HG02884 (cell line): ENCODE measurements around the gene POU4F1.

Experiments used
- ATAC-seq: cut with Tn5 transposase; IDR thresholded peaks from one replicate; pipeline ENCODE4 v1.9.1; 2021; ENCODE audit warnings: mild to moderate bottlenecking, moderate library complexity; ENCODE audit not compliant: unreplicated experiment

The POU4F1 gene

DNA sequence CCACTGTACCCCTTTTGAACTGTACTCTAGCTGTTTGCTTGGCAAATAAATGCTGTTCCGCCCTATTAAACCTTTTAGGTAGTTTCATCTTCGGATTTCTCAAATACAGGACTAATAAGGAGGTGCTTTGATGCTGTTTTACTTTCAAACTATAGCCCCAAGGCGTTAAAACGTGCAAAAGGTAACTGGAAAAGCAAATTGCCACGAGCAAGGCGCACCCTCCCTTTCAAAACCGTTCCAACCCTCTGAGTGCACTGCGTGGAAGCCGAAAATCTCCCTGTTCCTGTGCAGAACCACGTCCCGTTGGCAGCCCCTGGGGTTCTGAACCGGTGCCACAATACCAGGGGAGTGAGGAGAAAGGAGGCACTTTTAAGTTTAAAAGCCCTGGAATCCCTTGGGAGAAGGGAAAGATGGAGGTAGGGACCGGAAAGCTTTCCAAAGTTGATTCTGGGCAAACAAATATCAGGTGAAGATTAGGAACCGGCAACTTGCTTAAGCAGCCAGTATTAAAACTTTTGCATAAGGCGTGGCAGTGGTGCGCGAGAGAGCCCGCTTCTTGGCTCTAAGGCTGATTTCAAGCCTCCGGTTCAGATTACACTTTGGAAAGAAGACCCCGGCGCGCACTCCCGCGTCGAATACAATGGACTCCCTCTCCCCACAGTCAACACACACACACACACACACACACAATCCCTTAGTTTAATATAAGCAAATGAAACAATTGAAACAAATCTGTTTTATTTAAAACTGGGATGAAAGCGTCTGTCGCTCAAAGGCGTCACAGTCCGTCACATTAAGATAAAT lies 9.5 kb downstream of the POU4F1 start:
- ATAC-seq, result no peak

DNA sequence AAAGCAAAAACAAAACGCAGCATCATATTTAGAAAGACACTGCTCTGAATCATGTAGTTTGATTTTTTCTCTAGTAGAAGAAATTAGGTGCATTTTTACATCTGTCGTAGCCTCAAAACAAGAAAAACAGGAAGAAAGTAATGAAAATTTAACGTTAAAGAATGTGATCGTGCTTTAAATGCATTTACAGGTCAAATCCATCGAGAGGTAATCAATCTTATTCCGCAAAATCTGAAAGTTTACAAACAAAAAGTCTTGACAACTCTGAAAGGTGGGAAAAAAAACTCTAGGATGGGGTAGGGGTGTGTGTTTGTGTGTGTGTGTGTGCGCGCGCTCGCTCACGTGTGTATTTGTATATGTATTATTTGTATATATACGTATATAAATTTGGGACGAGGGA lies 10.2 kb downstream of the POU4F1 start:
- no peak for ATAC-seq

DNA sequence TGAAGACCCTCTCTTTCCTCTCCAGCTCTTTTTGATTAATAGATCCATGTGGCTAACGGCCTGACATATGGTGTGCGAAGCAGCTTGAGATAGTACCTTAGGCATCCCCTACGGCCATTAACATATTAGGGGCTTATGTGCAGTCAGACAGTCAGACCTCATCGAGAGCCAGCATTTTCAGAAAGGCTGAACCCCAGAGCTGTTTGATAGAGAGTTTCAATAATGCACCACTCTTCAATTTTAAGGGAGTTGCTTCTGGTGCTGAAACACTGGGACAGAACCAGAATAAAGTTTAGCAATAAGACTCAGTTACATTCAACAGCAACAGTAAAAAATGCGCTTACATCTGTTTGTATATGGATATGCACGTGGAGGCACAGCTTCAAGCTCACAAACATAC lies 10.8 kb downstream of the POU4F1 start:
- no peak for ATAC-seq

DNA sequence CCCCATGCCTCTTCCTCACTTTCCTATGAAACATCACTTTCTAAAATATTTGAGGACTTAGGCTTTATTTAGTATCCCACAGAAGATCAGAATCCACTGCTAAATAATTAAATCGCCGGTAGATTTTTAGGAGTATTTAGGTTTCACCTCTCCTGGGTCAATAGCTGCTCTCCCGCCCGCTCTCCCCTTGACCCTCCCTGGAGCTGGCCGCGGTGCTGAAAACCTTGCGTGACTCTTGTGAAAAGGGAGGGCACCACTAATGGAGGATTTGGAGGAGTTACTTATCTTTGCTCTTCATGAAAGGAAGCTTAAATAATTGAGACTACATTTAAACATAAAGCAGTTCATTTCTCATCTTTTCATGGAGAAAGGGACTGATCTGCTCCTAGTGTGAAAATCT lies 14.1 kb downstream of the POU4F1 start:
- ATAC-seq, result no peak

DNA sequence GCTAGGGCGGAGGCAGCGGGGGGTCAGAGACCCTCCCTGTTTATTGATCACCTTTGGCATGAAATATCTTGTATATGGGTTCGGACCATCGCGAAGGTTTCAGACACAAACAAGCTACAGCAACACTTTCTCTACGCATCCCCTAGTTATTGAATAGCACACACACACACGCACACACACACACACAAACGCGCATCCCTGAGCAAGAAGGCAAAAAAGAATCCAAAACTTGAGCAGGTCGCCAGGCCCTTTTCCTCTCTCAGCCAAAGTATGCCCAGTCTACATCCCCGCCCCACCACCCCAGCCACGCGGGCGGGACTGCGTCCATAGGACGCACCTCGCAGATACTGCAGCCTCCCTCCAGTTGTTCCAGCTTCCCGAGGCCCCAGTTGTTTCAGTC lies 16.0 kb downstream of the POU4F1 start:
- no peak for ATAC-seq

DNA sequence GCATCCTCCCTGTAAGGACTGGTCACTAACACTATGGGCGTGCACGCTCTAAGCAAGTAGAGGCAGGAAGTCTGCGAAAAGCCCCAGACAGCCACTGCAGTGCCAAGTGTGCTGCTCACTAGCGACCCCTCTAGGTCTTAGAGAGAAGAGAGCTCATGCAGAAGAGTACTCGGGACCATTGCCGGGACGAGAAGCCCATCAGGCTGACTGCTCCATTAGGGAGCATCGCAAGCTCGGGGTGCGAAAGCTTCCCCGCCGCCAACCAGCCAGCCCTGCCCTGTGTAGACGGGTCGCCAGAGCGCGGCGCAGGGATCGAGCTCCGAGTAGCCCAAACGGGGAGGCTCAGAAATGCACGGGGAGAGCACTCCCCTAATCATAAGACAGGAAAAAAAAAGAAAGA lies 16.6 kb downstream of the POU4F1 start:
- no peak for ATAC-seq

DNA sequence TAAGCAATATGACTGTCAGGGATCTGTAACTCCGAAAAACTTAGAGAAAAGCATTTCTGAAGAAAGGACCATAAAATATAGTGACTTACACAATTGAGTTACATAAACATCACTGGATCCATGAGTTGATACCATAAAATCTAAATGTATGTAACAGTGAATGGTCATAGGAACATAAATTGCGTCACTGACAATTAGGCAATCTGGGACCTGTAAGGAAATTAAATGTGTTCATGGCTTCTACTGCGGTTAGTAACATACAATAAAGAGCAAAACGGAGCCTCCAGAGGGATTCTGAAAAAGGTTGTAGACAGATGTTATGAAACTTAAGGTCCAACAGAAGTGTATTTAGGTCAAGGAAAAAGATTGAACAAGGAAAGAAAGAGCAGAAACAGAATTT lies 27.1 kb downstream of the POU4F1 start:
- no peak for ATAC-seq

DNA sequence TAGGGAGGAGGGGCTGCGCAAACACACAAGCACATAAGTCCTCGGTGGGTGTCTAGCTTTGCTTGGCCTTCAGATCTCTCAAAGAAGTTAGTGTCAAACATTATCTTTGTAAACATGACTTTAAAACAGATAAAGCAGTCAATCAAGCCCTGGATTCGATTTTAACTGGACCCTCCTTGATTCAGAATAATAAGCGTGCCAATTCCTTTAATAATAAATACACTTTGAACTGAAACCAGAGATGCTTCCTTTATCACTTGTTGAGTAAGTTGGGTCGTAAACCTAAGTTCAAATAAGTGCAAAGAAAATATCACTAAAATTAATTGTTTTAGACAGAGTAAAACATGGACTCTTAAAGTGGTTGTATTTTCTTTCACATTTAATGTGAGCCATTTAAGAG lies 30.9 kb downstream of the POU4F1 start:
- ATAC-seq, result no peak

DNA sequence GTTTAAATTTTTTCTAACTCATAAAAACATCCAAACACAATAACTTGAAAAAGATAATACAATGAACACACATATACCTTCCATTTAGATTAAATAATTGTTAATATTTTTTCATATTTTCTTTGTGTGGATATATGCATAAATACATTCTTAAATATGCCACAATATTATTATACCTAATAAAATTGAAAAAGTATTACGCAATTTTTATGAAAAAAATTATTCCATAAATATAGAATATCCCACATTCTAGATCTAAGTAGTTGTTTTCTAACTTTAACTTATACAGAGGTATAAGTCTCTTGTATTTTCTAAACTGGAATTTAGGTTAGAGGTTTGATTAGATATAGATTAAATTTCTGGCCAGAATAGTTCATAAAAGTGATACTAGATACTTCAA lies 34.3 kb downstream of the POU4F1 start:
- no peak for ATAC-seq

DNA sequence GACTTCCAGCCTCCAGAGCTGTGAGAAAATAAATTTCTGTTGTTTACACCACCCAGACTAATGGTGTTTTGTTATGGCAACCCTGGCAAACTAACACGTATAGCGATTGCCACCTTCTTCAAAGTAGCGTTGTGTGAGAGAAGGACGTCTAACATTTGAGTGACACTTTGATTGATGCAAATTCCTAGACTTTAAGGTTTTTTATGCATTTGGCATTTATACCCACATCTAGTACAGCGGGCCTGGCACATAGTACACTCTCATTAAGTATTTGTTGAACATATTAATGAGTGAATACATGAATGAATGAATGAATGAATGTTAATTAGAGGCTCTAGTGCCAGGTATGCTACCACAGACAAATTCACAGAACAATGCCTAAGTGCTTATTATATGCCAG lies 36.7 kb downstream of the POU4F1 start:
- ATAC-seq, result no peak

DNA sequence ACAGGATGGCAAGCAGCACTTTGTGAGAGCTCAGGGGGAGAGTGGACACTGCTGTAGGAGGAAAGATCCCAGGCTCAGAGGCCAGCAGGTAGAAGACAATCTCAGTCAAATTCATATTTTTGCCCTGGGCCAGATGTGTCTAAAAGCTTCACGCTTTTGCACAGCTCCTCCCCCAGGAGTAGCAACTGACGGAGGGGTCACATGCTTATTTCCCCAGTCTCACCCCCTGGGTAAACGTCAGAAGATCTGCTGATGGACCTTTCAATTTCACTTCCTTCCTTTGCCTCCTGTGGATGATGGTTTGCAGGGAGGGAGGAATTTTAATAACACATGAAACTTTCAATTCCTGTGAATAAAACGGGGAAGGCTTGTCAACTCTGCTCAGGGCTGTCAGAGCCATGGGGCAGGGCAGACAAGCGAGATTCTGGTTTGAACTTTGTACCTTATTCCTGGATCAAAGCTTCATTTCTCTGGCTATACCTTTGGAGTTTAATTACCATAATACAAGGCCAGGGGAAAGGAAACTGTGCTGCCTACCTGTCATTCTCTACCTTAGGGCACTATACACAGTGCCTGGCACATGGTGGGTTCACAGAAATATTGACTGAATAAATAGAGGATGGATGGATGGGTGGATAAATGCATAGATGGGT lies 41.0 kb downstream of the POU4F1 start:
- ATAC-seq, result no peak
